ENCODE data around the gene OR6B1. TPM values are rescaled to one million over a fixed set of nuclear protein-coding genes. Genes with fewer than 3 reads are reported as not detected.

The OR6B1 gene
- total RNA-seq (not detected in 2 replicates), polyA plus RNA-seq (not detected in 2 replicates)

DNA sequence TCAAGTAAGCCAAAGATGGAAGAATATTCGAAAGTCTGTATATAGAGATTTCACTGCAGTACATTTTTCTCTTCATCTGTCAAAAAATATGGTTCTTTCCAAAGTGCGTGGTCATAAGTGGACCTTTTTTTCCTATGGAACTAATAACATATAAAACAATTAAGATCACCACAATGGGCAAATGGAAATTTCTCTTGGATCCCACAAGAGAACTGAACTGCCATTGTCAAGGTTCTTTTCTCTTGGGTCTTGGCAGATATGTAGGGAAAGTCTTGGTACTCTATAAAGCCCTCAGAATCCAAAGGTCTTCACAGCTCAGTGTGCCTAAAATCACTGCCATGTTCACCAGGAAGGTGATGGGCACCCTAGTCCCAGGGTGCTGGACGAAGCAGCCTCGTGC is at the start of gene OR6B1:
OR6B1 (plus strand) TSS at position 301 of the 400 bp plus-strand sequence. CDS start 3,677 bp downstream, outside the sequence.
- Histone ChIP-seq H3K4me1 (ENCODE audit: low read depth) (no peaks in the 10 kb centered on the region), H3K9me3 (ENCODE audit: low read depth) (no peaks in the 10 kb centered on the region), H3K4me3 (no peak within 1 kb of the TSS), H3K27me3 (no peaks in the 10 kb centered on the region), H3K27ac (no peak within 1 kb of the TSS), H3K36me3 (no peaks in the 10 kb centered on the region)
- no peak for DNase-seq (ENCODE audit: low read depth in 1 of 2, low spot score in 1 of 2)
- TF ChIP-seq, protein P1, sequence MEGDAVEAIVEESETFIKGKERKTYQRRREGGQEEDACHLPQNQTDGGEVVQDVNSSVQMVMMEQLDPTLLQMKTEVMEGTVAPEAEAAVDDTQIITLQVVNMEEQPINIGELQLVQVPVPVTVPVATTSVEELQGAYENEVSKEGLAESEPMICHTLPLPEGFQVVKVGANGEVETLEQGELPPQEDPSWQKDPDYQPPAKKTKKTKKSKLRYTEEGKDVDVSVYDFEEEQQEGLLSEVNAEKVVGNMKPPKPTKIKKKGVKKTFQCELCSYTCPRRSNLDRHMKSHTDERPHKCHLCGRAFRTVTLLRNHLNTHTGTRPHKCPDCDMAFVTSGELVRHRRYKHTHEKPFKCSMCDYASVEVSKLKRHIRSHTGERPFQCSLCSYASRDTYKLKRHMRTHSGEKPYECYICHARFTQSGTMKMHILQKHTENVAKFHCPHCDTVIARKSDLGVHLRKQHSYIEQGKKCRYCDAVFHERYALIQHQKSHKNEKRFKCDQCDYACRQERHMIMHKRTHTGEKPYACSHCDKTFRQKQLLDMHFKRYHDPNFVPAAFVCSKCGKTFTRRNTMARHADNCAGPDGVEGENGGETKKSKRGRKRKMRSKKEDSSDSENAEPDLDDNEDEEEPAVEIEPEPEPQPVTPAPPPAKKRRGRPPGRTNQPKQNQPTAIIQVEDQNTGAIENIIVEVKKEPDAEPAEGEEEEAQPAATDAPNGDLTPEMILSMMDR (IDR thresholded peaks at IDR 0.05; ENCODE audit: low read depth, low read length): no peak

DNA sequence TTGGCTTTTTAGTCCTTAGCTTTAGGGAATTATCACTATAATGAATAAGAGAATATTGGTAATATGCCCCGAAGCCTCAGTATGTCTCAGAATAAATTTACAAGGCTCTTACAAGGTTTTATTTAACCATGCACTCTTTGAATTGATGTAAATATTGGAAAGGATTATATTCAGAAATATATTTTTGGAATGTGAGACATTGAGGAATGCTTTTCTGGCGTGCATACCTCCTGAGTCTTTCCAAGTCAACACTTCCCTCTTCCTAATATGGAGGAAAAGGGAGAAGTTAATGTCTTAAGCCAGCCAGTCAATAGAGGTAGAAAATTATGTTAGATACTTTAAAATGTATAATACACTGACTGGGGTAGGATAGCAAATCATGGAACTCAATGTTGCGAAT is 46.7 kb upstream of the OR6B1 start:
- TF ChIP-seq, protein P1 (IDR thresholded peaks at IDR 0.05; ENCODE audit: low read depth, low read length): no peak
- no peak for DNase-seq (ENCODE audit: low read depth in 1 of 2, low spot score in 1 of 2)
- Histone ChIP-seq H3K27ac (no peak overlapping the region), H3K27me3 (no peaks in the 10 kb centered on the region), H3K4me3 (no peak overlapping the region), H3K36me3 (no peaks in the 10 kb centered on the region), H3K4me1 (ENCODE audit: low read depth) (no peaks in the 10 kb centered on the region), H3K9me3 (ENCODE audit: low read depth) (no peaks in the 10 kb centered on the region)

DNA sequence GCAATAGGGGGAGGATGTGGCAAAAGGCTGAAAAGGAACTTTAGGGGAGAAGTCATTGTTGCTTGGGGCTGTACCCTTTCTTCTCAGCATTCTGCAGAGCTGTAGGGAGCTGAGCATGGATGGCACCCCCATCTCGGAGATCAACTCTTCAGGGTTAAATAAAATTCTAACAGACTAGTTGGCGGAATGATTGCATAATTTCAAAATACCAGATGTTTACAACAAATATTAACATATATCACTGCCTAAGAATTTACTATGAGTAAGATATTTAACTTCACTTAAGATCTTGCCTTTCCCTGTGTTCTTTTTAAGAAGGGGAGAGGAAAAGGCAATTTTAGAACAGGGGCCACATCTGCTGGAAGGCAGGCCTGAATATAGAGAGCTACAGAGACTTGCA is 46.0 kb upstream of the OR6B1 start:
- no peak for DNase-seq (ENCODE audit: low read depth in 1 of 2, low spot score in 1 of 2)
- TF ChIP-seq, protein P1 (IDR thresholded peaks at IDR 0.05; ENCODE audit: low read depth, low read length): no peak
- Histone ChIP-seq H3K4me3 (no peak overlapping the region), H3K36me3 (no peaks in the 10 kb centered on the region), H3K9me3 (ENCODE audit: low read depth) (no peaks in the 10 kb centered on the region), H3K4me1 (ENCODE audit: low read depth) (no peaks in the 10 kb centered on the region), H3K27me3 (no peaks in the 10 kb centered on the region), H3K27ac (no peak overlapping the region)

DNA sequence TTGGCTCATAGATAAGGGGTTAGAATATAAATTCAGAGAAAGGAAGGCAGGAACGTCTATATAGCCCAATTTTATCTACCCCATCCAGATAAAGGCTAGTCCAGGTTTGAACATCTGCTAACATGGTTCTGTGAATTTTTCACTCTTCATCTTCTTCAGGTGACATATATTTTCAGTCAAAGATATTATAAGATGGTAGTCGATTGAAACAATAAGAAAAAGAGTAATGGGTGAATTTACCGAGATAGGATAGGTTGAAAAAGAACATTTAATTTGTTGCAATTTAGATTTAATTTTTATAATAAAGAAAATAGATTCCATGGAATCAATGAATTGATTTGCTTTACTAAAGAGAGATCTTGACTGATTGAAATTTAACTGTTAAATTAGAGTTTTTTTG is 45.6 kb upstream of the OR6B1 start, which contains the start of gene OR2F1:
OR2F1 (plus strand) TSS at position 301 of the 400 bp plus-strand sequence. CDS start 5,127 bp downstream, outside the sequence.
- Histone ChIP-seq H3K36me3 (no peaks in the 10 kb centered on the region), H3K27me3 (no peaks in the 10 kb centered on the region), H3K4me3 (no peak within 1 kb of the TSS), H3K9me3 (ENCODE audit: low read depth) (no peaks in the 10 kb centered on the region), H3K4me1 (ENCODE audit: low read depth) (no peaks in the 10 kb centered on the region), H3K27ac (no peak within 1 kb of the TSS)
- DNase-seq (ENCODE audit: low read depth in 1 of 2, low spot score in 1 of 2): no peak
- TF ChIP-seq, protein P1 (IDR thresholded peaks at IDR 0.05; ENCODE audit: low read depth, low read length): no peak

GRCh38 chr7:143958781-143959180 is 41.3 kb upstream of the OR6B1 start:
- TF ChIP-seq, protein P1 (IDR thresholded peaks at IDR 0.05; ENCODE audit: low read depth, low read length): no peak
- no peaks in the 10 kb centered on the region for H3K4me1 ChIP-seq (ENCODE audit: low read depth)

More at GRCh38 chr7:143958781-143959180, 41.3 kb upstream of the OR6B1 start:
- H3K9me3 ChIP-seq (ENCODE audit: low read depth): no peaks in the 10 kb centered on the region
- H3K27me3 ChIP-seq: no peaks in the 10 kb centered on the region
- H3K36me3 ChIP-seq: no peaks in the 10 kb centered on the region
- H3K27ac ChIP-seq: no peak overlapping the region
- peak in 1 of 2 donors; percentile 33 for DNase-seq (ENCODE audit: low read depth in 1 of 2, low spot score in 1 of 2)
- H3K4me3 ChIP-seq: no peak overlapping the region

All from cardiac muscle cell (in vitro differentiated cells and primary cell).